ENCODE measurements around the gene FARP1. TPM values are rescaled to one million over a fixed set of nuclear protein-coding genes. Genes with fewer than 3 reads are reported as not detected.

FARP1 gene
- total RNA-seq, 4 donors from 2014 or later: 103 to 172 (median 129) TPM

GRCh38 chr13:98397221-98397620, 254.3 kb downstream of the FARP1 start:
- H3K4me1 ChIP-seq: peaks cover 46 to 63% of the 10 kb centered on the region in 2 donors
- H3K36me3 ChIP-seq: peaks cover 0 to 8% of the 10 kb centered on the region in 2 donors
- DNase-seq: no peak
- 60 to 75% methylated on average over 1 of the region's 1 CpG for WGBS, 2 donors
- no peak overlapping the region for H3K4me3 ChIP-seq (replicated peaks in 1 of 3)
- H3K9me3 ChIP-seq: no peaks in the 10 kb centered on the region
- peak overlapping the region; percentile 62 to 88 (median 76) for H3K27ac ChIP-seq
- intact Hi-C loops (cut with DNase I): no loop called here
- TF ChIP-seq CTCF (IDR thresholded peaks at IDR 0.05) (peak in 4 of 6 experiments; percentile 12 to 49 (median 41)), POLR2A (IDR thresholded peaks at IDR 0.05) (no peak)
- H3K27me3 ChIP-seq: no peaks in the 10 kb centered on the region

GRCh38 chr13:98397861-98398260, 255.0 kb downstream of the FARP1 start:
- no peak for TF ChIP-seq POLR2A (IDR thresholded peaks at IDR 0.05)
- TF ChIP-seq CTCF (IDR thresholded peaks at IDR 0.05): no peak
- Histone ChIP-seq H3K4me1 (peaks cover 46 to 63% of the 10 kb centered on the region in 2 donors), H3K27me3 (no peaks in the 10 kb centered on the region), H3K27ac (peak overlapping the region in 2 of 3 donors; percentile 59 to 76), H3K36me3 (peaks cover 0 to 8% of the 10 kb centered on the region in 2 donors), H3K4me3 (replicated peaks in 1 of 3) (no peak overlapping the region), H3K9me3 (no peaks in the 10 kb centered on the region)
- intact Hi-C loops (cut with DNase I): no loop called here
- no peak for DNase-seq
- 88 to 92% methylated on average over 7 of the region's 7 CpGs for WGBS, 2 donors

GRCh38 chr13:98398581-98398980, 255.7 kb downstream of the FARP1 start:
- DNase-seq: no peak
- Histone ChIP-seq H3K27ac (peak overlapping the region in 2 of 3 donors; percentile 59 to 76), H3K9me3 (no peaks in the 10 kb centered on the region), H3K27me3 (no peaks in the 10 kb centered on the region), H3K4me3 (replicated peaks in 1 of 3) (no peak overlapping the region), H3K4me1 (peaks cover 43 to 60% of the 10 kb centered on the region in 2 donors), H3K36me3 (peaks cover 0 to 8% of the 10 kb centered on the region in 2 donors)
- intact Hi-C loops (cut with DNase I): no loop called here
- TF ChIP-seq POLR2A (IDR thresholded peaks at IDR 0.05): no peak
- no peak for TF ChIP-seq CTCF (IDR thresholded peaks at IDR 0.05)
- 84 to 90% methylated on average over 5 of the region's 5 CpGs for WGBS, 2 donors

- 74 to 75% methylated on average over 4 of the region's 4 CpGs for WGBS, 2 donors
- H3K4me3 ChIP-seq (replicated peaks in 1 of 3): no peak overlapping the region
- H3K27ac ChIP-seq: peak overlapping the region in 1 of 3 donors; percentile 59
- peaks cover 0 to 8% of the 10 kb centered on the region in 2 donors for H3K36me3 ChIP-seq
- intact Hi-C loops (cut with DNase I): no loop called here
- no peaks in the 10 kb centered on the region for H3K27me3 ChIP-seq
- H3K9me3 ChIP-seq: no peaks in the 10 kb centered on the region
- peaks cover 33 to 49% of the 10 kb centered on the region in 2 donors for H3K4me1 ChIP-seq
- TF ChIP-seq CTCF (IDR thresholded peaks at IDR 0.05) (no peak), POLR2A (IDR thresholded peaks at IDR 0.05) (no peak)
- DNase-seq: no peak
These were observed 256.9 kb downstream of the FARP1 start for GRCh38 chr13:98399756-98400155.

DNA sequence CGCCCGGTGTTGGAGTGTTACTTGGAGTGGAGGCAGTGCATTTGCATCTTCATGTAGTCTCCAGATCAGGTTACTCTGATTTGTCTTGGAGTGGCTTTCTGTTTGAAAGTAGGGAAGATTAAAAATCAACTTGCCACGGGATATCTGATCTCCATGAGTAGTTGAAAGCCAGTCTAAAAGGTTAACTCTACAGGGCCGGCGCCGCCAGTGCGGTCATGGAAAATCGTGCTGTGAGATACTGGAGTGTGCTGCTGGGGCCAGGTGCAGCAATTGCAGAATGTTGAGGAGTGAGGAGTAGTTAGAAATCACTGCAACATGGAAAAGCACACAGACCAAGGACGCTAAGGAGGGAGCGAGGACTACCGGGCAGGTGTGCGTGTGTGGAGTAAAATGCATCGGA, 259.0 kb downstream of the FARP1 start:
- intact Hi-C loops (cut with DNase I): no loop called here
- no peak overlapping the region for H3K4me3 ChIP-seq (replicated peaks in 1 of 3)
- no peaks in the 10 kb centered on the region for H3K27me3 ChIP-seq
- TF ChIP-seq POLR2A (IDR thresholded peaks at IDR 0.05) (no peak), CTCF (IDR thresholded peaks at IDR 0.05) (no peak)
- no peaks in the 10 kb centered on the region for H3K9me3 ChIP-seq
- 85 to 88% methylated on average over 13 of the region's 13 CpGs for WGBS, 2 donors
- no peak overlapping the region for H3K27ac ChIP-seq
- no peaks in the 10 kb centered on the region for H3K36me3 ChIP-seq
- H3K4me1 ChIP-seq: peaks cover 35 to 50% of the 10 kb centered on the region in 2 donors
- DNase-seq: no peak
